HTR-8/SVneo (cell line): ENCODE results near the gene ABCF1.
"Not testable (repeated sequence)": the region's sequence is repeated elsewhere in the genome, so short reads cannot be mapped to it uniquely, and the experiment has no call there.

Experiments
- DNase-seq: peaks from one replicate; pipeline ENCODE4 v3.0.0; 2011; ENCODE audit warnings: low spot score, mixed read lengths; ENCODE audit not compliant: insufficient read length
- FAIRE-seq: peaks from 2 replicates; lab custom pipeline; 2011; peaks lifted over from hg19 to GRCh38; lab: Jason Lieb, UNC

ABCF1 gene

DNA sequence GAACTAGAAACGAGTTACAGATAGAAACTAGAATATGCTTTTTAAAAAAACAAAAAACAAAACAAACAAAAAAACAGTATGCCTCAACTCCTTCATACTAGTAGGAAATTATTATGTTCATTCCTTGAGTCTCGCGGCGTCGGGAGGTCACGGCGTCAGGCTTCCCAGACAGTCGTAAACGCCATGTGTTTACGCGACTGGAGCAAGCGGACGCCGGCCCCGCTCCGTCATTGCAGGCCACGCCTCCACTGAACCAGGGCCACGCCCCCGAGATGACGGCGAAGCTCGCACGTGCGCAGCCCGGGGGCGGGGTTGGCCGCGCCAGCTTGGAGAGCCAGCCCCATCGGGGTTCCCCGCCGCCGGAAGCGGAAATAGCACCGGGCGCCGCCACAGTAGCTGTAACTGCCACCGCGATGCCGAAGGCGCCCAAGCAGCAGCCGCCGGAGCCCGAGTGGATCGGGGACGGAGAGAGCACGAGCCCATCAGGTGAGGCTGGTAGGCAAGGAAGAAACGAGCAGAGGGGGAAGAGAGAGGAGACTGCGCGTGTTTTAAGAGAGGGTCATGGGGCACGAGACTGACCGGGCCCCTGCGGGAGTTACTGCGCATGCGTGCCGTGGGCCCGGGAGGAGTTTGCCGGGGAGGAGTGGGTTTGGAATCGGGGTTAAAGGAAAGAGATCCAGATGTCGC is at the start of gene ABCF1:
TSS of gene ABCF1 (plus strand) at position 368 of the 687 bp plus-strand sequence. CDS start at position 414, 46 bp downstream.
- DNase-seq: peak; percentile 96
- FAIRE-seq: peak; percentile 95

DNA sequence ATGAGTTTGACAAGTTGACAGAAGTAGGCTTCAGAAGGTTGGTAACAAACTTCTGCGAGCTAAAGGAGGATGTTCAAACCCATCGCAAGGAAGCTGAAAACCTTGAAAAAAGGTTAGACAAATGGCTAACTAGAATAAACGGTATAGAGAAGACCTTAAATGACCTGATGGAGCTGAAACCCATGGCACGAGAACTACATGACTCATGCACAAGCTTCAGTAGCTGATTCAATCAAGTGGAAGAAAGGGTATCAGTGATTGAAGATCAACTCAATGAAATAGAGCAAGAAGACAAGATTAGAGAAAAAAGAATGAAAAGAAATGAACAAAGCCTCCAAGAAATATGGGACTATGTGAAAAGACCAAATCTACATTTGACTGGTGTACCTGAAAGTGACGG is 49.3 kb upstream of the ABCF1 start:
- DNase-seq, FAIRE-seq: not testable (repeated sequence)

DNA sequence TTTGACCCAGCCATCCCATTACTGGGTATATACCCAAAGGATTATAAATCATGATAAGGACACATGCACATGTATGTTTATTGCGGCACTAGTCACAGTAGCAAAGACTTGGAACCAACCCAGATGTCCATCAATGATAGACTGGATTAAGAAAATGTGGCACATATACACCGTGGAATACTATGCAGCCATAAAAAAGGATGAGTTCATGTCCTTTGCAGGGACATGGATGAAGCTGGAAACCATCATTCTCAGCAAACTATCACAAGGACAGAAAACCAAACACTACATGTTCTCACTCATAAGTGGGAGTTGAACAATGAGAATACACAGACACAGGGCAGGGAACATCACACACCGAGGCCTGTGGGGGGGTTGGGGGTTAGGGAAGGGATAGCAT is 44.8 kb upstream of the ABCF1 start:
- FAIRE-seq, DNase-seq: not testable (repeated sequence)

DNA sequence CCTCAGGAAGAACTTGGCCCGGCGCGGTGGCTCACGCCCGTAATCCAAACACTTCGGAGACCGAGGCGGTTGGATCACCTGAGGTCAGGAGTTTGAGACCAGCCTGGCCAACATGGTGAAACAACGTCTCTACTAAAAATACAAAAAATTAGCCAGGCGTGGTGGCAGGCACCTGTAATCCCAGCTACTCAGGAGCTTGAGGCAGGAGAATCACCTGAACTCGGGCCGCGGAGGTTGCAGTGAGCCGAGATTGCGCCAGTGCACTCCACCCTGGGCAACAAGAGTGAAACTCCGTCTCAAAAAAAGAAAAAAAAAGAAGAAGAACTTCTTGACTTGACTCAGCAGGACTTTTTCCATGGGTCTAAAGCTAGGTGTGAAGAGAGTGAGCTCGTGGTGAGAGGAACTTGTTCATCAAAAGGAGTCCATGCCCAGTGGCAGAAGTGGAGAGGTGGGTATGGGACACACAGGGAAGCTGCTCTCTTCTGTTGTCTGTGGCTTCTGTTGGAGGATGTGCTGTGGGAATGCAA is 41.8 kb upstream of the ABCF1 start:
- FAIRE-seq, DNase-seq: not testable (repeated sequence)

DNA sequence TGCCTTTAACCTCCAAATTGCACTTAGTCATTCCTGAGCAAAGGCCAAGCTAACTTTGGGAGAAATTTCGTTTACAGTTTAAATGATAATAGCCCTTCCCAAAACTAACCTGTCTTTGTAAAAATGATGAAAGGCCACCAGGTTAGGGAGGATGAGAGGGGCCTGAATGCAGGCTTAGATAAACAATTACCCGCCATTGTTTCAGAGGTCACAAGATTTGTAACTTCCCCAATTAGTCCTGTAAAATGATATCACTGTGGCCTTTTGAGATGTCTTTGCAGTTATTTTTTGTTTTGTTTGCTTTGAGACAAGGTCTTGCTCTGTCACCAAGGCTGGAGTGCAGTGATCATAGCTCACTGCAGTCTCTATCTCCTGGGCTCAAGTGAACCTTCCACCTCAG is 41.2 kb upstream of the ABCF1 start:
- no peak for FAIRE-seq
- no peak for DNase-seq

DNA sequence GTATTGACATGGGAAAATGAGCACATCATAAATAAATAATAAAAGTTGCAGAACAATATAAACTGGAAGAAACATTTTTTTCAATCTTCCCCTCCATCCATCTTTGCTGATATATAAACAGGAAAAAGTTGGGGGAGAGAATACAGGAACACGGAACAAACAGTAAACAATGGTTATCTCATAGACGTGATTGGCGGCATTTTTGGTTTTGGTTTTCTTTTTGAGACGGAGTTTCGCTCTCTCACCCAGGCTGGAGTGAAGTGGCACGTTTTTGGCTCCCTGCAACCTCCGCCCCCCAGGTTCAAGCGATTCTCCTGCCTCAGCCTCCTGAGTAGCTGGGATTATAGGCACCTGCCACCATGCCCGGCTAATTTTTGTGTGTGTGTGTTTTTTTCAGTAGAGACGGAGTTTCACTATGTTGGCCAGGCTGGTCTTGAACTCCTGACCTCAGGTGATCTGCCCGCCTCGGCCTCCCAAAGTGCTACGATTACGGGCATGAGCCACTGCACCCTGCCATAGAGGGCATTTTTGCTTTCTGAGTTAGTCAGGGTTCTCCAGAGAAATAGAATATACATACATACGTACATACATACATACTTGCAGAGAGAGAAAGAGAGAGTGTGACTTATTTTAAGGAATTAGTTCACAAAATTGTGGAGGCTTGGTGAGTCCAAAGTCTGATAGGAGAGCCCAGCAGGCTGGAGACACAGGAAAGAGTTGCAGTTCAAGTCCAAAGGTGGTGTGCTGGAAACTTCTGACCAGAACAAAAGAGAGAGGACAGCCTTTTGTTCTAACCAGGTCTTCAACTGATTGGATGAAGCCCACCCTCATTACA is 37.6 kb upstream of the ABCF1 start:
- no peak for FAIRE-seq
- DNase-seq: no peak

DNA sequence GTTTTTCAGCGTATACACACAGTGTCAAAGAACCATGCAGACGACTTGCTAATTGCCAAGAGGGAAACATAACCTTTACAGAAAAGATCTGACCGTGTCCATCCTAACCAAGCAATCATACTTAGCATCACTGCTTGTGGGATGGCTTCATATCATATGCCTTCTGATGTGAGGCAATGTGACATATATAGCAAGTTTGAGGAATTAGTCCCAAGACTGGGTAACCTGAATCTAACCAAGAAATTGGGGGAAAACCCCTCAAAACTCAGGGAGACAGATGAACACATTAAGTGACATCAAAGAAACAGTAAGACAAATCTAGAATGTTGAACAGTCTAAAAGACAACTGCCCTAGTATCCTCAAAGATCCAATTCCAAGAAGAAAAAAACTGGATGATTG is 33.3 kb upstream of the ABCF1 start:
- no peak for DNase-seq
- peak; percentile 33 for FAIRE-seq

- peak; percentile 40 for FAIRE-seq
- peak; percentile 63 for DNase-seq
Observed at GRCh38 chr6:30541515-30542403, 29.5 kb upstream of the ABCF1 start.

GRCh38 chr6:30542404-30542725 is 28.9 kb upstream of the ABCF1 start:
- no peak for FAIRE-seq

GRCh38 chr6:30542915-30543314 is 28.3 kb upstream of the ABCF1 start:
- FAIRE-seq (no peak), DNase-seq (no peak)

More at GRCh38 chr6:30542404-30542725, 28.9 kb upstream of the ABCF1 start:
- DNase-seq: no peak

DNA sequence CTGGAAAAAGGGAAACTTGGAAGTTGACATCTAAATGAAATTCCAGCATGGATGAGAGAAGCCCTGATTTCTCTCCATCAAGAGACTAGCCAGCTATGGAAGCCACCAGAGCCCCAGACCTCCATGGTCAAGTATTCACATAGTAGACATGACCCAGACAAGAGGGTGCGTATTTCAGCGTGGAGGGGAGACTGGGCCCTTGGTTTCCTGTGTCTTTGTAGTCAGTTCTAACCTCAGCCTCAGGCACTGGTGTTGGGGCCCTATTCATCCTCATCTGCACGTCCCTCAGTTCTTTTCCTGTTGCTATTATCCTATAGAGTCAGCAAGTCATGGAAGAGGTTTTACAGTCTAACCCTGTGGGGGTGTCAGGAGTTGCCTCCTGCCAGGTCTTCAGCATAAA is 27.4 kb upstream of the ABCF1 start:
- no peak for DNase-seq
- no peak for FAIRE-seq

DNA sequence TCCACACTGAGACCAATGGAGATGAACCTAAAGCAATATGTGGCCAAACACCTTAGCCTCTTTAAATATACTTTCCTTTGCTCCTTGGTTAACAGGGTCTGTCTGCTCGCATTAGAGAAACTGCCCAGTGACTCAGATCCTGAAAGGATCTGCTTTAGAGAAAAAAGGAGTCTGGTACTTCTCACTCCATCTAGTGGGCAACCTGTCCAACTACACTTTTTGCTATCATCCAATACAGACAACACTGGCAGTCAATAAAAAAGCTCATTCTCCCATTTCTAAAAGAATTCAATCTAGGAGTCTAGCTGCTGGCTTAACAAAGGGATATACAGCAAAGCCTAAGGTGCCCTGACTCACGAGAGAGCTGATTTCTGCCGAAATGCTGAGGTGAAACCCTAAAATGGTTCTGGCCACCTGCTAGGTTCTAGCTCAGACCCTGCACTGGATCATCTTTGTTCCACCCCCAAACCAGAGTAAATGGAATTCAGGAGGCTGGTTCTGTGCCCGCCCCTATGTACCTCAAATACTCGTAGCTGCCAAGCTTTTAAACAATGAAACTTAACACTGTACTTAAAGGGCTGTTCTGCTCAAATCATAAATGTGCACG is 26.5 kb upstream of the ABCF1 start:
- DNase-seq: peak; percentile 72
- FAIRE-seq: peak; percentile 20

DNA sequence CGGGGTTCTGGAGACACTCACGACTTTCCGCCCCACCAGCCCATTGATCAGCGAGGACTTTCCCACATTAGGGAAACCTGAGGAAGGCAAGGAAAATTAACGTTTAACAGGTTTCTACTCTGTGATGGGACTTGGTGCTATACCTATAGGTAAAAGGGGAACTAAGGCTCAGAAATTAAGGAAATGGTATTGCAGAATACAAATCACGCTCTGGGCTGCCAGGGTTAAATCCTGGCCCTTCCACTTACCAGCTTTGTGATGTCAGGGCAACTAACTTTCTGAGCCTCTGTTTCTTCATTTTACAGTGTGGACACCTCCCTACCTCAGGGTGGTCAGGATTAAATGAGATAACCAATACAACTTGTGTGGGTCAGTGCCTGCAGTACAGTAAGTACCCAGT is 23.8 kb upstream of the ABCF1 start:
- no peak for FAIRE-seq
- no peak for DNase-seq

GRCh38 chr6:30548375-30548774 is 22.9 kb upstream of the ABCF1 start:
- no peak for DNase-seq
- FAIRE-seq: no peak

GRCh38 chr6:30554404-30554803 is 16.8 kb upstream of the ABCF1 start:
- FAIRE-seq: no peak
- no peak for DNase-seq

- DNase-seq (no peak), FAIRE-seq (no peak)
Observed at GRCh38 chr6:30554962-30555815, 16.1 kb upstream of the ABCF1 start.

GRCh38 chr6:30555816-30556065 is 15.5 kb upstream of the ABCF1 start:
- DNase-seq (no peak), FAIRE-seq (no peak)

- DNase-seq (peak; percentile 84), FAIRE-seq (peak; percentile 91)
Observed at GRCh38 chr6:30556066-30556905, 15.0 kb upstream of the ABCF1 start, which contains the start of gene GNL1. Gene GNL1 (minus strand): TSS chr6:30556489. CDS start chr6:30556203, 286 bp downstream.
